ENCODE data around the gene FOXR1.
"Not testable (repeated sequence)": the region's sequence is repeated elsewhere in the genome, so short reads cannot be mapped to it uniquely, and the experiment has no call there.

The FOXR1 gene

DNA sequence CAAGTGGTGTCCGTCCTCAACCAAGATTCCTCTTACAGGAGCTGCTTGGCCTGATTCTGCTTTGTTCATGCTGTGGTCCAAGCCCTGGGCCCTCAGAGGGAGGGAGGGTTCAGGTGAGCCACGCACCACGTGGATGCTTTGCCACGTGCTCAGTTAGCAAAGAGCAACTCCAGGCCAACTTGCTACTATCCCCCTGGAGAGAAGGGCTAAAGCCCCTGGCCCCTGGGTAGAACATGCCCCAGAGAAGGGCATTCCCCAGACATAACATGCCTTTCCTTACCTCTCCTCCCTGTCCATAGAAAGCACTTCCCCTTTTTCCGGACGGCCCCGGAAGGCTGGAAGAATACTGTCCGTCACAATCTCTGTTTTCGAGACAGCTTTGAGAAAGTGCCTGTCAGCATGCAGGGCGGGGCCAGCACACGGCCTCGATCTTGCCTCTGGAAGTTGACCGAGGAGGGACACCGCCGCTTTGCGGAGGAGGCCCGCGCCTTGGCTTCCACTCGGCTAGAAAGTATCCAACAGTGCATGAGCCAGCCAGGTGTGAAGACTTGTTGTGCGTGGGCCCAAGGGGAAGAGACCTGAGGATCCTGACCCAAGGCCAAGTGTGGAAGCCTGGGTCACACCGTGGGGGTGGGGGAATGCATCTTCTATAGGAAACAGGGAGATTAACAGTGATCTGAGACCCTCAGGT is 8.8 kb downstream of the FOXR1 start:
- no peaks in the 10 kb centered on the region for H3K36me3 ChIP-seq (ENCODE audit: insufficient read depth, low read length)
- H3K9ac ChIP-seq (ENCODE audit: low read length), result no peak overlapping the region
- no peaks in the 10 kb centered on the region for H3K9me3 ChIP-seq (ENCODE audit: low read length)
- H3K27me3 ChIP-seq (ENCODE audit: control insufficient read depth in 1 of 2, insufficient read depth in 2 of 2, low read length in 2 of 2), result no peaks in the 10 kb centered on the region
- H3K27ac ChIP-seq (ENCODE audit: low read depth, low read length), result no peak overlapping the region
- H3K4me1 ChIP-seq (ENCODE audit: insufficient read depth, low read length), result peaks cover 6% of the 10 kb centered on the region
- H3K4me3 ChIP-seq (ENCODE audit: low read depth in 1 of 2, low read length in 2 of 2), result no peak overlapping the region

DNA sequence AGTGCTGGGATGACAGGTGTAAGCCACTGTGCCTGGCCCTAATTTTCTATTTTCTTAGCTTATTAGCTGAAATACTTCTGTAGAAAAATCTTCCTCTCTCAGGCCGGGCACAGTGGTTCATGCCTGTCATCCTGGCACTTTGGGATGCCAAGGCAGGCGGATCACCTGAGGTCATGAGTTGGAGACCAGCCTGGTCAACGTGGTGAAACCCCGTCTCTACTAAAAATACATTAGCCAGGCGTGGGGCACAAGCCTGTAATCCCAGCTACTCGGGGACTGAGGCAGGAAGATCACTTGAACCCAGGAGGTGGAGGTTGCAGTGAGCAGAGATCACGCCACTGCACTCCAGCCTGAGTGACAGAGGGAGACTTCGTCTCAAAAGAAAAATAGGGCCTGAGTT is 12.8 kb downstream of the FOXR1 start:
- not testable (repeated sequence) for H3K27me3 ChIP-seq (ENCODE audit: control insufficient read depth in 1 of 2, insufficient read depth in 2 of 2, low read length in 2 of 2); H3K9me3 ChIP-seq (ENCODE audit: low read length)

DNA sequence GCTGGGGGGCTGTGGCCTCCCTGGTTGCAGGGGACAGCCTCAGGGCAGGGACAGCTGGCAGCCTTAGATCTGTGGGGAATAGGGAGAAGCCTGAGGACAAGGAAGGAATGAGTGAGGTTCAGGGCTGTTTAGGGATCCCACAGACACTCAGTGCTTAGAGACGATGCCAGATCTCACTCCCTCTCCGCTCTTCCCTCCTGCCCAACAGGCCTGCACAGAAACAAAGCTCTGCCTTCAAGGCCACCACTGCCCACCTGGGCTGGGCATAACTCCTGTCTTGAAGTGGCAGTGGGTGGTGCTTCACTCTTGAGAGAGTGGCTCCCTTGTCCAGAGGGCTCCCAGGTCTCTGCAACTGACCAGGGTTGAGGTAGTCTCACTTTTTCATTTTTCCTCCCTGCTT is 13.3 kb downstream of the FOXR1 start:
- Histone ChIP-seq H3K36me3 (ENCODE audit: insufficient read depth, low read length) (no peaks in the 10 kb centered on the region), H3K9me3 (ENCODE audit: low read length) (no peaks in the 10 kb centered on the region), H3K27ac (ENCODE audit: low read depth, low read length) (no peak overlapping the region), H3K4me1 (ENCODE audit: insufficient read depth, low read length) (peaks cover 5% of the 10 kb centered on the region), H3K4me3 (ENCODE audit: low read depth in 1 of 2, low read length in 2 of 2) (no peak overlapping the region), H3K27me3 (ENCODE audit: control insufficient read depth in 1 of 2, insufficient read depth in 2 of 2, low read length in 2 of 2) (no peaks in the 10 kb centered on the region), H3K9ac (ENCODE audit: low read length) (no peak overlapping the region)

More for the DNA sequence above, 12.8 kb downstream of the FOXR1 start:
- not testable (repeated sequence) for H3K27ac ChIP-seq (ENCODE audit: low read depth, low read length); H3K4me1 ChIP-seq (ENCODE audit: insufficient read depth, low read length); H3K9ac ChIP-seq (ENCODE audit: low read length); H3K4me3 ChIP-seq (ENCODE audit: low read depth in 1 of 2, low read length in 2 of 2); H3K36me3 ChIP-seq (ENCODE audit: insufficient read depth, low read length)

DNA sequence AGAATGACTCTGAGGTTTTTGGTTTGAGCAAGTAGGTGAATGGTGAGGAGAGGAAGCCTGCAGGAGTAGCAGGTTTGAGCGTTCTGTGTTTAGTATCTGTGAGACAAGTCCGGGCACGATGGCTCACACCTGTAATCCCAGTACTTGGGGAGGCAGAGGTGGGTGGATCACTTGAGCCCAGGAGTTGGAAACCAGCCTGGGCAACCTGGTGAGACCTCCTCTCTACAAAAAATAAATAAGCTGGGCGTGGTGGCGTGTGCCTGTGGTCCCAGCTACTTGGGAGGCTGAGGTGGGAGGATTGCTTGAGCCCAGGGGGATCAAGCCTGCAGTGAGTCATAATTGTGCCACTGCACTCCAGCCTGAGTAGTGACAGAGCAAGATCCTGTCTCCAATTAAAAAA is 16.7 kb downstream of the FOXR1 start:
- Histone ChIP-seq H3K27ac (ENCODE audit: low read depth, low read length) (no peak overlapping the region), H3K4me3 (ENCODE audit: low read depth in 1 of 2, low read length in 2 of 2) (no peak overlapping the region), H3K4me1 (ENCODE audit: insufficient read depth, low read length) (no peaks in the 10 kb centered on the region), H3K9ac (ENCODE audit: low read length) (no peak overlapping the region), H3K9me3 (ENCODE audit: low read length) (no peaks in the 10 kb centered on the region), H3K36me3 (ENCODE audit: insufficient read depth, low read length) (no peaks in the 10 kb centered on the region), H3K27me3 (ENCODE audit: control insufficient read depth in 1 of 2, insufficient read depth in 2 of 2, low read length in 2 of 2) (no peaks in the 10 kb centered on the region)

DNA sequence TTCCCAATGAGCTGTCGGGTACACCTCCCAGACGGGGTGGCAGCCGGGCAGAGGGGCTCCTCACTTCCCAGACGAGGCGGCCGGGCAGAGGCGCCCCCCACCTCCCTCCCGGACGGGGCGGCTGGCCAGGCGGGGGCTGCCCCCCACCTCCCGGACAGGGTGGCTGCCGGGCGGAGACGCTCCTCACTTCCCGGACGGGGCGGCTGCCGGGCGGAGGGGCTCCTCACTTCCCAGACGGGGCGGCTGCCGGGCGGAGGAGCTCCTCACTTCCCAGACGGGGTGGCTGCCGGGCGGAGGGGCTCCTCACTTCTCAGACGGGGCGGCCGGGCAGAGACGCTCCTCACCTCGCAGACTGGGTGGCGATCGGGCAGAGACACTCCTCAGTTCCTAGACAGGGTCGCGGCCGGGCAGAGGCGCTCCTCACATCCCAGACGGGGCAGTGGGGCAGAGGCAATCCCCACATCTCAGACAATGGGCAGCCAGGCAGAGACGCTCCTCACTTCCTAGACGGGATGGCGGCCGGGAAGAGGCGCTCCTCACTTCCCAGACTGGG is 20.0 kb downstream of the FOXR1 start:
- not testable (repeated sequence) for H3K9ac ChIP-seq (ENCODE audit: low read length); H3K4me1 ChIP-seq (ENCODE audit: insufficient read depth, low read length); H3K27me3 ChIP-seq (ENCODE audit: control insufficient read depth in 1 of 2, insufficient read depth in 2 of 2, low read length in 2 of 2); H3K9me3 ChIP-seq (ENCODE audit: low read length); H3K36me3 ChIP-seq (ENCODE audit: insufficient read depth, low read length); H3K4me3 ChIP-seq (ENCODE audit: low read depth in 1 of 2, low read length in 2 of 2); H3K27ac ChIP-seq (ENCODE audit: low read depth, low read length)

DNA sequence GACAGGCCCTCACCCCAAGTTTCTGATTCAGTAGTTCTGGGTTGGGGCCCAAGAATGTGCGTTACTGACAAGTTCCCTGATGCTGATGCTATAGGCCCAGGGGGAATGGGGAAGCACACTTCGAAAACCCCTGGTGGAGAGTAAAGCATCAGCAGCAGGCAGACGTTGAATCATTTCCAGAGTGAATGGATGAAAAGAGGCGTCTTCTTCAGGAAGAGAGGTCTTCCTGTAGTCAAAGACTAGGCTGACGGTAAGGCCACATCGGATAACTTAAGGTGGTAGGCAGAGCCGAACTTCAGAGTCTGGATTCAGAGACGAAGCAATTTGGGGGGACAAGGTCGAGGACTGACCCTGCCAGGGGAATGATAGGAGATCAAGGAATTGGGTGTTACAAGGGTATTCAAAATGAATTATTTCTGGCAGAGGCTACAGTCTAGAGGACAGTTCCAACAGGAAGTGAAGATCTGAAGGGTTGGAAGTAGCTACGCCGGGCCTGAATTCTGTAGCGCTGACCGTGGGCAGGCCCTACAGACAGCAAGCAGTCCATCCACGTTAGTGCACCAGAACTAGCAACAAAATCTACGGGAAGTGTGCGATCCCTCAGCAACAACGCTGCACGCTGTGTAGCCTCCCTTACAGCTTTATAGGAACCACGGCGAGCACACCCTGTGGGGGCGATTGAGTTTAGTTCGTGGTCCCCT is 25.5 kb downstream of the FOXR1 start:
- Histone ChIP-seq H3K36me3 (ENCODE audit: insufficient read depth, low read length) (peaks cover 9% of the 10 kb centered on the region), H3K9me3 (ENCODE audit: low read length) (no peaks in the 10 kb centered on the region), H3K9ac (ENCODE audit: low read length) (peak overlapping the region; percentile 71), H3K4me1 (ENCODE audit: insufficient read depth, low read length) (peaks cover 18% of the 10 kb centered on the region), H3K27ac (ENCODE audit: low read depth, low read length) (peak overlapping the region; percentile 84), H3K4me3 (ENCODE audit: low read depth in 1 of 2, low read length in 2 of 2) (peak overlapping the region; percentile 75 to 99), H3K27me3 (ENCODE audit: control insufficient read depth in 1 of 2, insufficient read depth in 2 of 2, low read length in 2 of 2) (no peaks in the 10 kb centered on the region)

DNA sequence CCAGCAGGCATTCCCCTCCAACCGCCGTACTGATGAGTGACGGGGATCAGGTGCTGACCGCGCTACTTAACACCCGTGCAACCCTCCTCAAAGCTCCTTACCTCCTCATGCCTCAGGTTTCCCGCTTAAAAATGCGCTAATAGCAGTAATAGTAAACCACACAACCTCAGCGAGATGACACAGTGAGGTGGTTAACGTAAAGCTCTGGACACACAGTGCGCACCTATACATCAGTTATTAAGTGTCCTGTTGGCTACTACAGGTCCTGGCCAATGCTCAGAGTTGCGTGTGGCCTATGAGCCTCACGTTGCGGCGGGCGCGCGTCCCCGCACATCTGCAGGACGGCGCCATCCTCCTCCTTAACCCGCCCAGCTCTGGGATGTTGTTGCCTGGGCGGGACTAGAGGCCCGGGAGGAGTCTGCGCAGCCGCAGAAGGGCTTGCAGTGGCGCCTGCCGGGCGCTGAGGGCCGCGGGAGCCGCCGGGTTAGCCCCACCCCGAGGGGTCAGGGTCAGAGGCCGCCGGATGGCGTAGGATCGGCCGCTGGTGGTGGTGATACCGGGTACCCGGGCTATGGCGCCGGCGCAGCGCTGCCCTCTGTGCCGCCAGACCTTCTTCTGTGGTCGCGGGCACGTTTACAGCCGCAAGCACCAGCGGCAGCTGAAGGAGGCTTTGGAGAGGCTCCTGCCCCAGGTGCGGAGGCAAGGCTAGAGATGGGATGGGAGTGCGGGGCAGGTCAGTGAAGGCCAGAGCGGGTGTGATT is 26.2 kb downstream of the FOXR1 start, which contains the start of gene CENATAC:
CENATAC (plus strand) TSS at position 512 of the 761 bp plus-strand sequence; CDS start at position 572, 60 bp downstream.
- Histone ChIP-seq H3K36me3 (ENCODE audit: insufficient read depth, low read length) (peaks cover 12% of the 10 kb centered on the region), H3K9ac (ENCODE audit: low read length) (peak within 1 kb of the TSS; percentile 71), H3K27ac (ENCODE audit: low read depth, low read length) (peak within 1 kb of the TSS; percentile 84), H3K4me3 (ENCODE audit: low read depth in 1 of 2, low read length in 2 of 2) (peak within 1 kb of the TSS; percentile 75 to 99), H3K9me3 (ENCODE audit: low read length) (no peaks in the 10 kb centered on the region), H3K27me3 (ENCODE audit: control insufficient read depth in 1 of 2, insufficient read depth in 2 of 2, low read length in 2 of 2) (no peaks in the 10 kb centered on the region), H3K4me1 (ENCODE audit: insufficient read depth, low read length) (peaks cover 18% of the 10 kb centered on the region)

DNA sequence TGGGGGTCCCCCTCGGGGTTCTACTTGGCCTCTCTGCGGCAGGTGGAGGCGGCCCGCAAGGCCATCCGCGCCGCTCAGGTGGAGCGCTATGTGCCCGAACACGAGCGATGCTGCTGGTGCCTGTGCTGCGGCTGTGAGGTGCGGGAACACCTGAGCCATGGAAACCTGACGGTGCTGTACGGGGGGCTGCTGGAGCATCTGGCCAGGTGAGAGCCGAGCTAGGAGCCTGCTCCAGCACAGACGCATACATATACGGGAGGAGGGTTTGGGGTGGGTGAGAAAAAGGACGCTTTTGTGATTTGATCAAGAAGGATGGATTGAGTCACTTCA is 26.8 kb downstream of the FOXR1 start:
- Histone ChIP-seq H3K9ac (ENCODE audit: low read length) (peak overlapping the region; percentile 71), H3K4me1 (ENCODE audit: insufficient read depth, low read length) (peaks cover 18% of the 10 kb centered on the region), H3K27ac (ENCODE audit: low read depth, low read length) (peak overlapping the region; percentile 84), H3K36me3 (ENCODE audit: insufficient read depth, low read length) (peaks cover 17% of the 10 kb centered on the region), H3K9me3 (ENCODE audit: low read length) (no peaks in the 10 kb centered on the region), H3K4me3 (ENCODE audit: low read depth in 1 of 2, low read length in 2 of 2) (peak overlapping the region; percentile 75 to 99), H3K27me3 (ENCODE audit: control insufficient read depth in 1 of 2, insufficient read depth in 2 of 2, low read length in 2 of 2) (no peaks in the 10 kb centered on the region)

DNA sequence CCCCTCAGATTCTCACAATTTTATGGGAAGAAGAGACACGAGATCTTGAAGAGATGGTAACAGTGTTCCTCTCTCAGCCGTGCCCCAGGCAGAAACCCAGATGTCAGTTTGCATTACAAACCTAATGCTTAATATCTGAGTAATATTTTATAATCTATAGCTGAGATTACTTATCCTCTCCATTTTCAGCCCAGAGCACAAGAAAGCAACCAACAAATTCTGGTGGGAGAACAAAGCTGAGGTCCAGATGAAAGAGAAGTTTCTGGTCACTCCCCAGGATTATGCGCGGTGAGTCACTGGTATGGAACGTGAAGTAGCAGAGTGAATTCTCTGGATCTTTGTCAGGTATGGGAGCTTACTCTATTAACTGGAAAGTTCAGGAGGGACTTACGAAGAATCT is 27.3 kb downstream of the FOXR1 start:
- Histone ChIP-seq H3K9ac (ENCODE audit: low read length) (peak overlapping the region; percentile 71), H3K36me3 (ENCODE audit: insufficient read depth, low read length) (peaks cover 17% of the 10 kb centered on the region), H3K27ac (ENCODE audit: low read depth, low read length) (no peak overlapping the region), H3K4me1 (ENCODE audit: insufficient read depth, low read length) (peaks cover 18% of the 10 kb centered on the region), H3K27me3 (ENCODE audit: control insufficient read depth in 1 of 2, insufficient read depth in 2 of 2, low read length in 2 of 2) (no peaks in the 10 kb centered on the region), H3K9me3 (ENCODE audit: low read length) (no peaks in the 10 kb centered on the region), H3K4me3 (ENCODE audit: low read depth in 1 of 2, low read length in 2 of 2) (peak overlapping the region; percentile 75 to 99)

DNA sequence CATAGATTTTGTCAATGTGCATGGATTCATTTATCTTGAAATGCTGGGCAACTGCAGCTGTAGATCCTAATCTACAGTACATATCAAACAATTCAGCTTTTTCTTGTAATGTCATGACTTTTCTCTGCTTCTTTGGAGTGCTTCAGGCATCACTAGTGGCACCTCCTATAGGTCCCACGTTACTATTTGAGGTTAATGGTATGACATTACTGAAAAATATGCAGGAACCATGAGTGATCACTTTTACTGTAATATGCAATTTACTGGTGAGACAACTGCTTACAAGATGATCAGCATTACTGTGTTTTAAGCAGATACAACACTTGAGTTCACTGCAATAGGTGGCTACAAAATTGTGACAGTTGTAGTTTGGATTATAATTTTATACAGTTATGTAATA is 29.3 kb downstream of the FOXR1 start:
- Histone ChIP-seq H3K27ac (ENCODE audit: low read depth, low read length) (no peak overlapping the region), H3K9ac (ENCODE audit: low read length) (no peak overlapping the region), H3K4me1 (ENCODE audit: insufficient read depth, low read length) (peaks cover 18% of the 10 kb centered on the region), H3K27me3 (ENCODE audit: control insufficient read depth in 1 of 2, insufficient read depth in 2 of 2, low read length in 2 of 2) (no peaks in the 10 kb centered on the region), H3K4me3 (ENCODE audit: low read depth in 1 of 2, low read length in 2 of 2) (no peak overlapping the region), H3K9me3 (ENCODE audit: low read length) (no peaks in the 10 kb centered on the region), H3K36me3 (ENCODE audit: insufficient read depth, low read length) (peaks cover 17% of the 10 kb centered on the region)

DNA sequence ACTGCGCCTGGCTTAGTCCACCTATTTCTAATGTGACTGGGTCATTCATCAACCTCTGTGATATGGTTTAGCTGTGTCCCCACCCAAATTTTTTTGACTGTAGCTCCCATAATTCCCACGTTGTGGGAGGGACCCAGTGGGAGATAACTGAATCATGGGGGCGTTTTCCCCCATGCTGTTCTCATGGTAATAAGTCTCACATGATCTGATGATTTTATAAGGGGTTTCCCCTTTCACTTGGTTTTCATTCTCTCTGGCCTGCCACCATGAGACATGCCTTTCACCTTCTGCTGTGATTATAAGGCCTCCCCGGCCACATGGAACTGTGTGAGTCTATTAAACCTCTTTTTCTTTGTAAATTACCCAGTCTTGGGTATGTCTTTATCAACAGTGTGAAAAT is 35.1 kb downstream of the FOXR1 start:
- H3K36me3 ChIP-seq (ENCODE audit: insufficient read depth, low read length), result peaks cover 44% of the 10 kb centered on the region
- H3K4me1 ChIP-seq (ENCODE audit: insufficient read depth, low read length), result no peaks in the 10 kb centered on the region
- H3K4me3 ChIP-seq (ENCODE audit: low read depth in 1 of 2, low read length in 2 of 2), result no peak overlapping the region
- H3K27ac ChIP-seq (ENCODE audit: low read depth, low read length), result no peak overlapping the region
- H3K9ac ChIP-seq (ENCODE audit: low read length), result no peak overlapping the region
- no peaks in the 10 kb centered on the region for H3K27me3 ChIP-seq (ENCODE audit: control insufficient read depth in 1 of 2, insufficient read depth in 2 of 2, low read length in 2 of 2)
- no peaks in the 10 kb centered on the region for H3K9me3 ChIP-seq (ENCODE audit: low read length)

Measured in muscle layer of colon (tissue), 2 donors.